ENCODE measurements around the gene SLC35E1.

DNA sequence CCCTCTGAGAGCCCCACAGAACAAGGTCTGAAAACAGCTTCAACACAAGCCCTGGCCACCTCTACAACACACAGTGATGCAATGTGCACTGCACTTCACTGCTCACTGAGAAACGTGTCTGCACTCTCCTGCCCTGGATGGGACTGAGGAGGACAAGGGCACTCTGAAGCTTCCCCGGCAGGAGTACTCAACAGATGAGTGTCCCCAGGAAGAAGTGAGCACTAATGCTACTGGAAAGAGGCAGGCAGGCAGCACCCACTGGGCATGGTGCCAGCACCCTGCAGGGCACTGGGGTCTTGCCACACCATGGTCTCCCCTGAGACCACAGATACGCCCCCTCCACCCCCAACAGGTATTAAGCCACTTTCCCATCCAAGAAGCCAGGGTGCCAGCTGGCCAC is 17.7 kb upstream of the SLC35E1 start:
- no peak for TF ChIP-seq POLR2A (IDR thresholded peaks at IDR 0.05; ENCODE audit: low read length)
- TF ChIP-seq GATA1 (IDR thresholded peaks at IDR 0.05; ENCODE audit: low read depth, low read length), result no peak
